SJSA1 (cell line): ENCODE measurements around the gene PICK1. TPM values are rescaled to one million over a fixed set of nuclear protein-coding genes. Genes with fewer than 3 reads are reported as not detected.
A peak's percentile ranks its signal among the peaks of the same experiment; 100 is the strongest.

ENCODE experiments used
- DNase-seq, 2 experiments: peaks; one replicate each; pipeline ENCODE4 v3.0.0-alpha.2; 2015 to 2020; ENCODE audit warnings: low spot score in 2 of 2, low read depth in 1 of 2
- H3K27ac ChIP-seq: fragments of 250-450 bp; sonication (Bioruptor Pico); 2 replicates; pipeline ENCODE4 v1.5.1; 2020; ENCODE audit warnings: mild to moderate bottlenecking, moderate library complexity
- H3K27me3 ChIP-seq: fragments of 250-450 bp; sonication (Bioruptor Pico); replicated peaks from 2 replicates; pipeline ENCODE4 v1.5.1; 2020; ENCODE audit warnings: mild to moderate bottlenecking, moderate library complexity
- H3K36me3 ChIP-seq: fragments of 250-450 bp; sonication (Bioruptor Pico); 2 replicates; pipeline ENCODE4 v1.5.1; 2020; ENCODE audit warnings: mild to moderate bottlenecking
- H3K4me1 ChIP-seq: fragments of 250-450 bp; sonication (Bioruptor Pico); replicated peaks from 2 replicates; pipeline ENCODE4 v1.6.1; 2021; ENCODE audit warnings: mild to moderate bottlenecking
- H3K4me3 ChIP-seq: fragments of 250-450 bp; sonication (Bioruptor Pico); 2 replicates; pipeline ENCODE4 v1.5.1; 2020; ENCODE audit warnings: mild to moderate bottlenecking
- H3K9me3 ChIP-seq: fragments of 250-450 bp; sonication (Bioruptor Pico); replicated peaks from 2 replicates; pipeline ENCODE4 v1.5.1; 2020; ENCODE audit warnings: mild to moderate bottlenecking
- total RNA-seq: library from RNA; depleted of rRNA; stranded (reverse); fragments of >200 nt; shearing (Covaris generic); gene quantifications from 2 replicates; pipeline ENCODE4 v1.2.3, GENCODE V29; 2014

PICK1 gene
- total RNA-seq, 1 experiment from 2014 or later, result 5.4 TPM

DNA sequence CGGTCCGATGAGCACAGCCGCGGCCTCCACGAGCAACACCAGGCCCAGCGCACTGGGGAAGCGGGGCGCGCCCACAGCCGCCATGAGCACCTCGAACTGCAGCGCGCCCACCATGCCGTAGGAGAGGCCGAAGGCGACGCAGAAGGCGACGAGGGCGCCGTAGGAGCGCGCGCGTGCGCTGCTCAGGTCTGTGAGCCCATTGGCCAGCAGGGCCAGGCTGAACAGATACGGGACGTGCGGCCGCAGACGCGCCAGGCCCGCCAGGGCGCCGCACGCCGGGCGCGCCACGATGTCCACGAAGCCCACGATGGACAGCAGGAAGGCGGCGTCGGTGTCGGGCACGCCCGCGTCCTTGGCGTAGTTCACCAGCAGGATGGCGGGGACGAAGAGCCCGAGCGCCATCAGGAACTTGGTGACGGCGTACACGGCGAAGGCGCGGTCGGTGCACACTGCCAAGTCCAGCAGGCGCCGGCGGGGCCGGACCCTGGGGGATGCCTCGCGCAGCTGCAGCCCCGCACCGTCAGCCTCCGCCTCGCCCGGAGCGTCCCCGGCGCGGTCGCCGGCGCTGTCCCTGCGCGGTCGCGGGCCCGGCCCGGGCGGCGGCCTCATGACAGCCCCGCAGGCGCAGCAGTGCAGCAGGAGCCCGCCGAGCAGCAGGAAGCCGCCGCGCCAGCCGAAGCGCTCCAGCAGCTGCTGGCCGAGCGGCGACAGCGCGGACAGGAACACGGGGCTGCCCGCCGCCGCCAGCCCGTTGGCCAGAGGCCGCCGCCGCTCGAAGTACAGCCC, 23.8 kb downstream of the PICK1 start:
- H3K36me3 ChIP-seq, result no peaks in the 10 kb centered on the region; the same call in 1 of the 2 replicates

GRCh38 chr22:38081636-38081940, 24.4 kb downstream of the PICK1 start:
- Histone ChIP-seq H3K36me3 (no peaks in the 10 kb centered on the region; the same call in 1 of the 2 replicates), H3K9me3 (no peaks in the 10 kb centered on the region), H3K27me3 (peaks cover 30% of the 10 kb centered on the region), H3K27ac (no peak overlapping the region), H3K4me3 (peak overlapping the region; percentile 25), H3K4me1 (peaks cover 12% of the 10 kb centered on the region)
- DNase-seq, result no peak

More for the DNA sequence above, 23.8 kb downstream of the PICK1 start:
- H3K4me3 ChIP-seq, result peak overlapping the region; percentile 25
- no peak overlapping the region for H3K27ac ChIP-seq
- peaks cover 30% of the 10 kb centered on the region for H3K27me3 ChIP-seq
- H3K9me3 ChIP-seq, result no peaks in the 10 kb centered on the region
- peaks cover 12% of the 10 kb centered on the region for H3K4me1 ChIP-seq
- no peak for DNase-seq

DNA sequence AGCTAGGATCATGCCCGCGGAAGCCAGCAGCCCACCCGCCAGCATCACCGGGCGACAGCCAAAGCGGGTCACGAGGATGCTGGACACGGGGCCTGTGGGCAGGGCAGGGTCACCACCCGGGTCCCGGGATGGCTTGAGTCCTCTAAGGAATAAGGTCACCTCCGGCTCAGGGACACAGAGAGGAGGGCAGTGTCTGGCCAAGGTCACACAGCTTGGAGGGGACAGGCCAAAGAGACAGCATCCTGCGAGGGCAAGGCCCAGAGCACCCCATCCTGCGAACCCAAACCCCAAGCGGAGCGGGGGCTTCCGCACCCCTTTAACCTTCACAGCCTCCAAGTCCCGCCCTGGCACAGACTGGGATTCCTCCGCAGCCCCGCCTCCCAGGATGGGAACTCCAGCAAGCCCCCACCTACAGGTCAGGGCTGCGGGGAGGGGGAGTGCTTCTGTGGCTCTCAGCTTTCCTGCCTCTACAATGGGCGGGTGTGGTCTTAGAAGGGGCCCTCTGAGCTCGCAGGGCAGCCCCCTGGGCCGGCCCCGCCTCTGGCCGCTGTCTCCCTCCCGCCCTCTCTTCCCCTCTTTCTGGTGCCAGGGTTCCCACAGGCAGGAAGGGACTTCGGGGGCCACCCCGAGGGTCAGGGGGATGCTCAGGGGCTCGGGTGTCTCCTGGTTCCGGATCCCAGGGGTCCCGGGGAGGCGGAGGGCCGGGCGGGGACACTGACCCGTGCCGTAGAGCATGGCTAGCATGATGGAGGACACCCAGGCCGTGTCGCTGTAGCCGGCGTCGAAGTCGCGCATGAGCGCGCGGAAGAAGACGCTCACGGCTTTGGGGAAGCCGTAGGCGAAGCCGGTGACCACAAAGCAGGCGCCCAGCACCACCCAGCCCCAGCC, 25.0 kb downstream of the PICK1 start:
- H3K9me3 ChIP-seq, result no peaks in the 10 kb centered on the region
- DNase-seq, result no peak
- H3K4me1 ChIP-seq, result peaks cover 12% of the 10 kb centered on the region
- no peaks in the 10 kb centered on the region; the same call in 1 of the 2 replicates for H3K36me3 ChIP-seq
- H3K27me3 ChIP-seq, result peaks cover 30% of the 10 kb centered on the region
- no peak overlapping the region for H3K27ac ChIP-seq
- H3K4me3 ChIP-seq, result no peak overlapping the region

DNA sequence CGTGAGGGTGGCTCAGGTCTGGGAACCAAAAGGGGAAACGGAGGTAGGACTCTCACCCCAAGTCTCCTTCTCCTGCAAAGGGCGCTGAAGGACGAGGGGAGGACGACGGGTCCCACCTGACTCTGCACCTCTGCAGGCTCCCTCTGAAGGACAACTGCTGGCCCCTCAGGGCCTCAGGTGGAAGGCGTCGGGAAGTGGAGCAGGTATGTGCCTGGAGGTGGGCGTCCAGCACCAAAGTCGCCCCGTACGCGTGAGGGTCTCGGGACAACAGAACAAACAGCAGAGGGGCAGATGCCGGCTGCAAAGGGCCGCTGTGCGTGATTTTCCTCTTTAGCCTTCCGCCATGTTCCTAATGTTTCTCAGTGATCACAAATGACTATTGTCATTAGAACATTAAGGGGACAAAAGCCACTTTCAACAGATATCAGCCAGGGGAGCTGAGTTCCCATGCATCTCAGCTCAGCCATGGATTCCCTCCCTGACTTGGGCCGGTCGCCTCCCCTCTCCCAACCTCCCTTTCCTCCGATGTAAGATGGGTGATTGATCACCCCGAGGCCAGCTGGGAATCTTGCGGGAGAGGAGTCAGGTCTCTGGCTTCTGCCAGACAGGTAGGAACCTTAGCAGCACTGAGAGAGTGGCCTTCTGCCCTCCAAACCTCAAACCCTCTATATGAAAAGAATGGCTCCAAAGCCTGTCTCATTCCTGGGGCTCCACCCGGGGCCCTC, 25.9 kb downstream of the PICK1 start:
- Histone ChIP-seq H3K27ac (no peak overlapping the region), H3K4me1 (peaks cover 12% of the 10 kb centered on the region), H3K36me3 (no peaks in the 10 kb centered on the region; the same call in 1 of the 2 replicates), H3K9me3 (no peaks in the 10 kb centered on the region), H3K27me3 (peaks cover 33% of the 10 kb centered on the region), H3K4me3 (no peak overlapping the region)
- no peak for DNase-seq

GRCh38 chr22:38083931-38084631, 26.9 kb downstream of the PICK1 start, which contains the start of gene SLC16A8:
TSS of gene SLC16A8 (minus strand) at chr22:38084184. CDS start at chr22:38082873, 1,311 bp downstream.
- H3K27me3 ChIP-seq, result peaks cover 41% of the 10 kb centered on the region

GRCh38 chr22:38085056-38085455, 27.9 kb downstream of the PICK1 start:
- no peak for DNase-seq
- H3K27me3 ChIP-seq, result peaks cover 35% of the 10 kb centered on the region
- no peaks in the 10 kb centered on the region; the same call in 1 of the 2 replicates for H3K36me3 ChIP-seq
- 0 out of 2 replicates have a peak, but pooled peaks cover 3% of the 10 kb centered on the region for H3K9me3 ChIP-seq
- no peak overlapping the region for H3K27ac ChIP-seq
- no peak overlapping the region for H3K4me3 ChIP-seq
- H3K4me1 ChIP-seq, result peaks cover 16% of the 10 kb centered on the region

More at GRCh38 chr22:38083931-38084631, 26.9 kb downstream of the PICK1 start, which contains the start of gene SLC16A8:
- H3K9me3 ChIP-seq, result 0 out of 2 replicates have a peak, but pooled peaks cover 3% of the 10 kb centered on the region
- no peaks in the 10 kb centered on the region; the same call in 1 of the 2 replicates for H3K36me3 ChIP-seq
- H3K4me1 ChIP-seq, result peaks cover 16% of the 10 kb centered on the region
- DNase-seq, result no peak
- H3K27ac ChIP-seq, result no peak within 1 kb of the TSS
- no peak within 1 kb of the TSS for H3K4me3 ChIP-seq

- Histone ChIP-seq H3K4me1 (peaks cover 16% of the 10 kb centered on the region), H3K36me3 (no peaks in the 10 kb centered on the region; the same call in 1 of the 2 replicates), H3K27ac (no peak overlapping the region), H3K4me3 (no peak overlapping the region), H3K27me3 (peaks cover 31% of the 10 kb centered on the region), H3K9me3 (0 out of 2 replicates have a peak, but pooled peaks cover 3% of the 10 kb centered on the region)
- DNase-seq, result no peak
Observed at GRCh38 chr22:38085501-38085900, 28.3 kb downstream of the PICK1 start.

DNA sequence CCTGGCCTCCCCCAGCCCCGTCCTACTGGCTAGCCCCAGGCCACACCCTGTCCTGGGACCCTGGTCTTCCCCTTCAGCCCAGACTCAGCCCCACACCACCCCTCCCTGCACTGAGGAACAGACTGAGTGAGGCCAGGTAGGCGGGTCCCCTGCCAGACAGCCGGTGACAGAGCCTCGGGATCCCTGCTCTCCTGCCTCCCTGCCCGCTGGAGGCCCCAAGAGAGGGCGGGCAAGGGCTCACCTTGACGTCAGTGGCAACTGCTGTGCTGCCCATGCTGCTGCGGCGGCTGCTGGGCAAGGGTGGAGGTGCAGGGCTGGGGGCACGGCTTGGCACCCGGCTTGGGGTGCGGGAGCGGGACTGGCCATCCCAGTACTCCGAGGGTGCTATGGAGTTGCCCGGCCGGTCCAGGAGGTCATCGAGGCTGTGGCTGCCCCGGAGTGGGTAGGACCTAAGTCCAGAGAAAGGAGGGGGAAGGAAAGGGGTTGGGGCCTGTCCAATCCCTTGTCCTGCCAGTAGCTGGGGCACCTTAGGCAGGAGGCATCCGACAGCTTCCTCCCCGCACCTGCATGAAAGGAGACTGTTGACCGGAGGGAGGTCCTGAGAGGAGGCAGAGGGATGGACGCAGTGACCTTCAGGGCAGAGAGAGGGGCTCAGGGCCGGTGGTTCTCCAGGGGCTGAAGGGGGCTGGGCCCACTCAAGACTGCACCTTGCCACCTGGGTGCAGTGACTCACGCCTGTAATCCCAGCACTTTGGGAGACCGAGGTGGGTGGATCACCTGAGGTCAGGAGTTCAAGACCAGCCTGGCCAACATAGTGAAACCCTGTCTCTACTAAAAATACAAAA, 29.0 kb downstream of the PICK1 start:
- no peaks in the 10 kb centered on the region; the same call in 1 of the 2 replicates for H3K36me3 ChIP-seq
- H3K27me3 ChIP-seq, result peaks cover 23% of the 10 kb centered on the region

DNA sequence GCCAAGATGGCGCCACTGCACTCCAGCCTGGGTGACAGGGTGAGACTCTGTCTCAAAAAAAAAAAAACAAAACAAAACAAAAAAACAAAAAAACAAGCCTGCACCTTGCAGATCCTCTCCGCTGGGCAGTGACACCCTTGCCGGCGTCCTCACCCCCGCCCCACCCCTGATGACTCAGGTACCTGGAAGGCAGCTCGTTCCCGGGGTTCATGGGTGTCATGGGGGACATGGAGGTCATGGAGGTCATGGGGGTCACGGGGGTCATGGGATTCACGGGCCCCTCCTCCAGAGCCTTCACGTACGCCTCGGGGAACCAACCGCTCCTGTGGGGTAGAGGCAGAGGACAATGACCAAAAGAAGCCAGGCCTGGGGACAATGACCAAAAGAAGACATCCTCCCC, 29.7 kb downstream of the PICK1 start:
- no peak overlapping the region for H3K4me3 ChIP-seq
- H3K36me3 ChIP-seq, result no peaks in the 10 kb centered on the region
- H3K4me1 ChIP-seq, result peaks cover 4% of the 10 kb centered on the region
- H3K9me3 ChIP-seq, result 0 out of 2 replicates have a peak, but pooled peaks cover 3% of the 10 kb centered on the region
- H3K27me3 ChIP-seq, result peaks cover 19% of the 10 kb centered on the region
- no peak for DNase-seq
- no peak overlapping the region for H3K27ac ChIP-seq

More for the DNA sequence above, 29.0 kb downstream of the PICK1 start:
- Histone ChIP-seq H3K9me3 (0 out of 2 replicates have a peak, but pooled peaks cover 3% of the 10 kb centered on the region), H3K4me3 (no peak overlapping the region), H3K4me1 (peaks cover 10% of the 10 kb centered on the region), H3K27ac (no peak overlapping the region)
- no peak for DNase-seq

DNA sequence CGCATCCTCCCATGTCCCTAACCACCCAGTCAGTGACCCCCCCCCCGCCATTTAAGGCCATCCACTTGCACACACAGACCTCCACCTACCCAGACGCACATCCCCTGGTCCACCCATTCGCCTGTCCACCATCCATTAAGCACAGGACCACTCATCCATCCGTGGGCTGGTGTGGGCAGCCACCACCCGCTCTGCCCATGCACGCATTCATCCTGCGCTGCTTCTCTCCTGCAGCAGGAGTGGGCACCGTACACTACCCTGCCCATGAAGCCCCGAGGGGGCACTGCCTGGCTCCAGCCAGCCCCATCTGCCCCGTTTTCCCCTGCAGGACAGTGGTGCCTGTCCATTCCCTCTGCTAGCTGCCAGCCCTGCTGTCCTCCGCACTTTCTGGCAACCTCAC, 30.7 kb downstream of the PICK1 start:
- no peaks in the 10 kb centered on the region for H3K36me3 ChIP-seq
- 0 out of 2 replicates have a peak, but pooled peaks cover 3% of the 10 kb centered on the region for H3K9me3 ChIP-seq
- H3K27me3 ChIP-seq, result peaks cover 15% of the 10 kb centered on the region
- no peak overlapping the region for H3K27ac ChIP-seq
- H3K4me1 ChIP-seq, result peaks cover 4% of the 10 kb centered on the region
- DNase-seq, result no peak
- no peak overlapping the region for H3K4me3 ChIP-seq

DNA sequence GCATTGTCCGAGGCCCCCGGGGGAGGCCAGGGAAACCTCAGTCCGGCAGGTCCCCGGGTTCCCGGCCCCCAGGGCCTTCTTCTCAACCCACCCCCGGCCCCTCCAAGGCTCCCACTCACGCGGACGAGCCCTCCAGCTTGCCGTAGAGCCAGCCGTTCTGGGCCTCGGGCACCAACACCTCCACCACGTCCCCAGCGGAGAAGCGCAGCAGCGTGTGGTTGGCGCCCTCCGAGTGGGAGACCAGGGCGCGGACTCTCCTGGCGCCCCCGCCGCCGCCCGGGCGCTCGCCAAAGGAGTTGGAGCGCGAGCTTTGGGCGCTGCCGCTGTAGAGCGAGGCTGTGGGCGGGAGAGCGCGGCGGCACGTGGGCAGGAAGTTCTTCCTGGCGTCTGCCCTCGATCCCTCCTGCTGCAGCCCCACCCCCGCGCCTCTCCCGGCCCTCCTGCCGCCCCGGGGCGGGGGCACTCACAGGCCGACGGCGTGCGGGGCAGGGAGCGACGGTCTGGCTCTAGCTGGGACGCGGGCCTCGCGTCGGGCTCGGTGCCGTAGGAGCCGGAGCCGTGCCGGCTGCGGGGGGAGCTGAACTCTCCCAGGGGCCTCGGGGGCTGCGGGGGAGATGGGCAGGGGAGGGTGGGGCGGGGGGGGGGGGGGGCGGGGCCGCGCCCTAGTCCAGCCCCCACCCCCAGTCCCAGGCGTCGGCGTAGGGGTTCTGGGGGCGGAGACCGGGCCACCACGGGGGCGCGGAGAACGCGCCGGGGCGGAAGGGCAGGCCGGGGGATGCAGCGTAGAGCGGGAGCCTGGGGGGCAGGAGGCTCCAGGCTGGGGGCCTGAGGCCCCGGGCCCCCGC, 31.6 kb downstream of the PICK1 start:
- no peak overlapping the region for H3K4me3 ChIP-seq
- no peak for DNase-seq
- peaks cover 15% of the 10 kb centered on the region for H3K27me3 ChIP-seq
- no peaks in the 10 kb centered on the region for H3K36me3 ChIP-seq
- no peak overlapping the region for H3K27ac ChIP-seq
- H3K9me3 ChIP-seq, result 0 out of 2 replicates have a peak, but pooled peaks cover 3% of the 10 kb centered on the region
- H3K4me1 ChIP-seq, result peaks cover 4% of the 10 kb centered on the region
